Measurements from ENCODE around the gene KCNN2.
"Not testable (repeated sequence)": the region's sequence is repeated elsewhere in the genome, so short reads cannot be mapped to it uniquely, and the experiment has no call there.

Gene KCNN2

GRCh38 chr5:114391321-114391720 is 29.5 kb downstream of the KCNN2 start:
- no peaks in the 10 kb centered on the region for H3K9me3 Mint-ChIP-seq
- no peaks in the 10 kb centered on the region for H3K4me1 Mint-ChIP-seq
- no peak overlapping the region for H3K27ac Mint-ChIP-seq
- H3K27me3 Mint-ChIP-seq, result peaks cover 1% of the 10 kb centered on the region
- no peaks in the 10 kb centered on the region for H3K36me3 Mint-ChIP-seq
- H3K4me3 Mint-ChIP-seq, result no peak overlapping the region

GRCh38 chr5:114393159-114393558 is 31.3 kb downstream of the KCNN2 start:
- Mint-ChIP-seq H3K4me3 (no peak overlapping the region), H3K9me3 (no peaks in the 10 kb centered on the region), H3K4me1 (no peaks in the 10 kb centered on the region), H3K27me3 (peaks cover 1% of the 10 kb centered on the region), H3K27ac (no peak overlapping the region), H3K36me3 (no peaks in the 10 kb centered on the region)

GRCh38 chr5:114402206-114402605 is 40.3 kb downstream of the KCNN2 start:
- Mint-ChIP-seq H3K4me1 (no peaks in the 10 kb centered on the region), H3K36me3 (no peaks in the 10 kb centered on the region), H3K27ac (no peak overlapping the region), H3K9me3 (peaks cover 10% of the 10 kb centered on the region), H3K4me3 (no peak overlapping the region), H3K27me3 (no peaks in the 10 kb centered on the region)

GRCh38 chr5:114407783-114408182 is 45.9 kb downstream of the KCNN2 start:
- Mint-ChIP-seq H3K27me3 (no peaks in the 10 kb centered on the region), H3K4me1 (no peaks in the 10 kb centered on the region), H3K4me3 (no peak overlapping the region), H3K36me3 (no peaks in the 10 kb centered on the region), H3K27ac (no peak overlapping the region), H3K9me3 (no peaks in the 10 kb centered on the region)

- Mint-ChIP-seq H3K4me3 (no peak overlapping the region), H3K27me3 (no peaks in the 10 kb centered on the region)
Measured at GRCh38 chr5:114408847-114409246, 47.0 kb downstream of the KCNN2 start.

GRCh38 chr5:114411380-114411931 is 49.6 kb downstream of the KCNN2 start:
- Mint-ChIP-seq H3K4me1 (no peaks in the 10 kb centered on the region), H3K9me3 (no peaks in the 10 kb centered on the region), H3K4me3 (no peak overlapping the region), H3K27me3 (no peaks in the 10 kb centered on the region), H3K36me3 (no peaks in the 10 kb centered on the region), H3K27ac (no peak overlapping the region)

More at GRCh38 chr5:114408847-114409246, 47.0 kb downstream of the KCNN2 start:
- Mint-ChIP-seq H3K27ac (no peak overlapping the region), H3K36me3 (no peaks in the 10 kb centered on the region), H3K9me3 (no peaks in the 10 kb centered on the region), H3K4me1 (no peaks in the 10 kb centered on the region)

GRCh38 chr5:114412510-114413171 is 50.8 kb downstream of the KCNN2 start:
- Mint-ChIP-seq H3K27ac (no peak overlapping the region), H3K9me3 (no peaks in the 10 kb centered on the region), H3K27me3 (no peaks in the 10 kb centered on the region), H3K36me3 (no peaks in the 10 kb centered on the region), H3K4me3 (no peak overlapping the region), H3K4me1 (no peaks in the 10 kb centered on the region)

- H3K4me3 Mint-ChIP-seq, result no peak overlapping the region
- no peak overlapping the region for H3K27ac Mint-ChIP-seq
- H3K4me1 Mint-ChIP-seq, result no peaks in the 10 kb centered on the region
- H3K27me3 Mint-ChIP-seq, result peaks cover 2% of the 10 kb centered on the region
- no peaks in the 10 kb centered on the region for H3K36me3 Mint-ChIP-seq
- H3K9me3 Mint-ChIP-seq, result no peaks in the 10 kb centered on the region
Measured at GRCh38 chr5:114415760-114416159, 53.9 kb downstream of the KCNN2 start.

- Mint-ChIP-seq H3K27me3 (peaks cover 2% of the 10 kb centered on the region), H3K36me3 (no peaks in the 10 kb centered on the region), H3K4me1 (no peaks in the 10 kb centered on the region), H3K9me3 (no peaks in the 10 kb centered on the region), H3K4me3 (no peak overlapping the region), H3K27ac (no peak overlapping the region)
Measured at GRCh38 chr5:114416254-114416653, 54.4 kb downstream of the KCNN2 start.

GRCh38 chr5:114417519-114417918 is 55.6 kb downstream of the KCNN2 start:
- Mint-ChIP-seq H3K27ac (no peak overlapping the region), H3K27me3 (peaks cover 4% of the 10 kb centered on the region), H3K9me3 (no peaks in the 10 kb centered on the region), H3K4me3 (no peak overlapping the region), H3K4me1 (no peaks in the 10 kb centered on the region), H3K36me3 (no peaks in the 10 kb centered on the region)

GRCh38 chr5:114418176-114419066 is 56.6 kb downstream of the KCNN2 start:
- H3K27me3 Mint-ChIP-seq, result peaks cover 4% of the 10 kb centered on the region
- no peaks in the 10 kb centered on the region for H3K9me3 Mint-ChIP-seq
- H3K27ac Mint-ChIP-seq, result no peak overlapping the region
- H3K36me3 Mint-ChIP-seq, result no peaks in the 10 kb centered on the region
- no peaks in the 10 kb centered on the region for H3K4me1 Mint-ChIP-seq
- H3K4me3 Mint-ChIP-seq, result no peak overlapping the region

- H3K4me3 Mint-ChIP-seq, result no peak overlapping the region
- H3K27me3 Mint-ChIP-seq, result peaks cover 6% of the 10 kb centered on the region
- H3K4me1 Mint-ChIP-seq, result no peaks in the 10 kb centered on the region
- no peaks in the 10 kb centered on the region for H3K36me3 Mint-ChIP-seq
- no peaks in the 10 kb centered on the region for H3K9me3 Mint-ChIP-seq
- no peak overlapping the region for H3K27ac Mint-ChIP-seq
Measured at GRCh38 chr5:114419067-114419388, 57.2 kb downstream of the KCNN2 start.

- H3K9me3 Mint-ChIP-seq, result no peaks in the 10 kb centered on the region
- H3K27me3 Mint-ChIP-seq, result peaks cover 6% of the 10 kb centered on the region
- no peaks in the 10 kb centered on the region for H3K4me1 Mint-ChIP-seq
- no peak overlapping the region for H3K4me3 Mint-ChIP-seq
- H3K27ac Mint-ChIP-seq, result no peak overlapping the region
- no peaks in the 10 kb centered on the region for H3K36me3 Mint-ChIP-seq
Measured at GRCh38 chr5:114419959-114420358, 58.1 kb downstream of the KCNN2 start.

- no peaks in the 10 kb centered on the region for H3K9me3 Mint-ChIP-seq
- no peak overlapping the region for H3K27ac Mint-ChIP-seq
- no peaks in the 10 kb centered on the region for H3K4me1 Mint-ChIP-seq
- H3K36me3 Mint-ChIP-seq, result no peaks in the 10 kb centered on the region
- H3K27me3 Mint-ChIP-seq, result peaks cover 4% of the 10 kb centered on the region
- no peak overlapping the region for H3K4me3 Mint-ChIP-seq
Measured at GRCh38 chr5:114427204-114427603, 65.3 kb downstream of the KCNN2 start.

- H3K4me1 Mint-ChIP-seq, result no peaks in the 10 kb centered on the region
- no peak overlapping the region for H3K4me3 Mint-ChIP-seq
- H3K9me3 Mint-ChIP-seq, result no peaks in the 10 kb centered on the region
- no peak overlapping the region for H3K27ac Mint-ChIP-seq
- no peaks in the 10 kb centered on the region for H3K36me3 Mint-ChIP-seq
- peaks cover 1% of the 10 kb centered on the region for H3K27me3 Mint-ChIP-seq
Measured at GRCh38 chr5:114430532-114430931, 68.7 kb downstream of the KCNN2 start.

- not testable (repeated sequence) for H3K4me1 Mint-ChIP-seq, H3K9me3 Mint-ChIP-seq, H3K27me3 Mint-ChIP-seq, H3K4me3 Mint-ChIP-seq, H3K27ac Mint-ChIP-seq, H3K36me3 Mint-ChIP-seq
Measured at GRCh38 chr5:114432684-114433083, 70.8 kb downstream of the KCNN2 start.

Data from activated naive CD4-positive, alpha-beta T cell treated with anti-CD3 and anti-CD28 coated beads, Interleukin-2, amount 50 U/mL, for 24 hours (primary cell).